ENCODE results near the gene SH3PXD2B. TPM values are rescaled to one million over a fixed set of nuclear protein-coding genes. Genes with fewer than 3 reads are reported as not detected.

Gene SH3PXD2B
- total RNA-seq: 14.5 and 23.7 TPM in 2 replicates

DNA sequence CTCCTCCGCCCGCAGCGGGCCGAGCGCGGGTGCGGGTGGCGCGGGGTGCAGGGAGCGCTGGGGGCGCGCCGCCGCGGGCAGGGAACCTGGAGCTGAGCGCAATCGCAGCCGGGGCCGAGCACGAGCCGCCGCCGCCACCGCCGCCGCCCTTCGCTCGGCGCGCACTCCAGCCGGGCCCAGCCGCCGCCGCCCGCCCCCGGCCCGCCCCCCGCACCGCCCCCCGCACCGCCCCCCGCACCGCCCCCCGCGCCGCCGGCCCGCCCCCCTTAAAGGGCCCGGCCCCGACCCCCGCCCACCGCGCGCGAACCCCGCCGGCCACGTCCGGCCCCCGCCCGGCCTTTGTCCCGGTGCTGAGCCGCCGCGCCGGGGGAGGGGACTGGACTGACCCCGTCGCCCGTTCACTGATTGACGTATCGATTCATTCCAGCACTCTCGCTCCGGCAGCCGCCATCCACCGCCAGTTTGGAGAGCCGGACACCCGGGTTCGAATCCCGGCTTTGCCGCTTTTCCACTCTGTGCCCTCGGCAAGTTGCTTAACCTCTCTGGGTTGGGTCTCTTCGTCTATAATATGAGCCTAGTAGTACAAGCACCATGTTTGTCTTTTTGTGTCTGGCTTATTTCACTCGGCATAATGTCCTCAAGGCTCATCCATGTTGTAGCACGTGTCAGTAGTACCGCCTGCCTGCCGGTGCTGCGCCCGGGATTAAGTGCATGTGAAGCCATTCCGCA is at the start of gene SH3PXD2B:
TSS of gene SH3PXD2B (minus strand) at position 168 of the 729 bp plus-strand sequence. CDS start 173 bp downstream, outside the sequence.

DNA sequence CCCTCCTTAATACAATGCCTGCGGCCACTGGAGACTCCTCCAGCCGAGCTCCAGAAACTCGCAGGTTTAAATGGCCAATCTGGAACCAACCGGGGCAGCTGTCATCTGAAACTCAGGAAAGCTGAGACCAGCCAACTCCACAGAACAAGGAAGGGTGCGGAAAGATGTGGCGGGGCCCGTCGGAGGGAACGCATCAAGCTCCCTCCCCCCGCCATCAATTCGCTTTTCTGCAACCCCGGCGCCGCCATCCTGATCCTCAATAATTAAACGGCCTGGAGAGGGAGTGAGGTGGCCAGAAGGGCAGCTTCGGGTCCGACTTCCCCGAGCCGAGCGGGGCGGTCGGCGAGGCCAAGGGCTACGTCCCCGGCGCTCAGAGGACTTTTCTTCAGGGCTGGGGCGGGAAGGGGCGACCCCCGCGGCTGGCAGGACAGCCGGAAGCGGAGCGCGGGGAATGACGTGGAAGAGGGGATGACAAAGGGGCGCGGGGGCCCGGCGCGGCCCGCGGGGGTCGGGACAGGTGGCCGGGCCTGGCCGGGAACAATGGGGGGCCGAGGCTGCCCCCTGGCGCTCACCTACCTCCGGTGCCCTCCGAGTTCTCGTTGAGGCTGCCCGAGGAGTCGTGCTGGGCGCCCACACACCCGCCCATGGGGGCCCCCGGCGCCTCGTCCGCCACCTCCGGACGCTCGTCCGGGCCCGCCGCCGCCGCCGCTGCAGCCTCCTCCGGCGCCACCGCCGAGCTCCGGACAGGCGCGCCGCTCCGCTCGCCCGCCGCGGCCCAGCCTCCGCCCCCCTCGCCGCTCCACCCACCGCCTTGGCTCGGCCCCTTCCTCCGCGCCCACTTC is 171.1 kb downstream of the SH3PXD2B start, which contains the start of gene UBTD2:
TSS of gene UBTD2 (minus strand) at position 745 of the 842 bp plus-strand sequence. CDS start at position 646, 99 bp downstream.

Other genes with a start within 250 kb of the SH3PXD2B start
- 17.1 and 20.8 TPM in 2 replicates for gene UBTD2, start 170.8 kb downstream of the SH3PXD2B start, total RNA-seq
- 0.47 and 5.1 TPM in 2 replicates for gene NEURL1B, start 186.7 kb upstream of the SH3PXD2B start, total RNA-seq

Data from bronchial smooth muscle cell (primary cell).